WTC11 (cell line): ENCODE results near the gene NOC2L. TPM values are rescaled to one million over a fixed set of nuclear protein-coding genes. Genes with fewer than 3 reads are reported as not detected.
A peak's percentile ranks its signal among the peaks of the same experiment; 100 is the strongest.

Source experiments
- ATAC-seq: fragments of 200-7000 bp; cut with Tn5 transposase; 2 replicates; pipeline ENCODE4 v1.10.0; 2021; ENCODE audit warnings: mild to moderate bottlenecking, moderate library complexity
- CTCF ChIA-PET: fragments of 300-600 bp; sonication (Branson Sonifier 250); formaldehyde crosslinking; loops from one replicate; lab custom pipeline; 2021; ENCODE audit warnings: antibody characterized with exemption; lab: Charles Lee
- POLR2A ChIA-PET: fragments of 350-600 bp; sonication (Branson Sonifier 250); formaldehyde crosslinking; loops from one replicate; lab custom pipeline; 2021; ENCODE audit warnings: antibody characterized with exemption; lab: Charles Lee
- DNase-seq: peaks from one replicate; pipeline ENCODE4 v3.0.0; 2021; ENCODE audit warnings: low spot score
- H3K27ac Mint-ChIP-seq: 2 replicates; pipeline ENCODE4 v1.8.0; 2021; ENCODE audit warnings: mixed read lengths
- H3K27me3 Mint-ChIP-seq: 2 replicates; pipeline ENCODE4 v1.8.0; 2021; ENCODE audit warnings: low read depth, mild to moderate bottlenecking, moderate library complexity, mixed read lengths
- H3K36me3 Mint-ChIP-seq: 2 replicates; pipeline ENCODE4 v1.8.0; 2021; ENCODE audit warnings: mixed read lengths
- H3K4me1 Mint-ChIP-seq: 2 replicates; pipeline ENCODE4 v1.8.0; 2022; ENCODE audit warnings: mixed read lengths
- H3K4me3 Mint-ChIP-seq: 2 replicates; pipeline ENCODE4 v1.8.0; 2021; ENCODE audit warnings: mild to moderate bottlenecking, moderate library complexity, mixed read lengths
- H3K9me3 Mint-ChIP-seq: 2 replicates; pipeline ENCODE4 v1.8.0; 2021; ENCODE audit warnings: mixed read lengths
- ATF3 ChIP-seq: sonication (generic); formaldehyde crosslinking; conservative IDR thresholded peaks from 2 replicates; pipeline ENCODE4 v1.8.1; 2022; ENCODE audit warnings: mild to moderate bottlenecking, missing genetic modification reagents
- CBFB ChIP-seq: sonication (generic); formaldehyde crosslinking; IDR thresholded peaks from 2 replicates; pipeline ENCODE4 v1.8.1; 2022; ENCODE audit warnings: mild to moderate bottlenecking, low read depth, missing genetic modification reagents
- CREM ChIP-seq: sonication (generic); formaldehyde crosslinking; IDR thresholded peaks from 2 replicates; pipeline ENCODE4 v1.8.1; 2022; ENCODE audit warnings: mild to moderate bottlenecking, missing genetic modification reagents, moderate library complexity
- FOXP1 ChIP-seq: sonication (generic); formaldehyde crosslinking; IDR thresholded peaks from 2 replicates; pipeline ENCODE4 v1.8.0; 2022; ENCODE audit warnings: missing genetic modification reagents, mild to moderate bottlenecking, moderate library complexity, borderline replicate concordance
- GRHL2 ChIP-seq: fragments of 250-450 bp; sonication (Bioruptor Pico); IDR thresholded peaks from 2 replicates; pipeline ENCODE4 v1.8.0; 2022; ENCODE audit warnings: mild to moderate bottlenecking, moderate library complexity; ENCODE audit not compliant: insufficient replicate concordance, severe bottlenecking
- HMGXB4 ChIP-seq: sonication (generic); formaldehyde crosslinking; IDR thresholded peaks from 2 replicates; pipeline ENCODE4 v1.8.1; 2023; ENCODE audit warnings: mild to moderate bottlenecking, moderate library complexity, missing genetic modification reagents
- JUN ChIP-seq: sonication (generic); formaldehyde crosslinking; IDR thresholded peaks from 2 replicates; pipeline ENCODE4 v1.8.0; 2023; ENCODE audit warnings: mild to moderate bottlenecking, missing genetic modification reagents
- NFYB ChIP-seq: sonication (generic); formaldehyde crosslinking; conservative IDR thresholded peaks from 2 replicates; pipeline ENCODE4 v1.8.0; 2022; ENCODE audit warnings: low read depth, missing genetic modification reagents
- NR1H2 ChIP-seq: sonication (generic); formaldehyde crosslinking; IDR thresholded peaks from 2 replicates; pipeline ENCODE4 v1.9.0; 2021; ENCODE audit warnings: mild to moderate bottlenecking, moderate library complexity, missing genetic modification reagents
- PREB ChIP-seq: sonication (generic); formaldehyde crosslinking; IDR thresholded peaks from 2 replicates; pipeline ENCODE4 v1.8.1; 2022; ENCODE audit warnings: mild to moderate bottlenecking, missing genetic modification reagents, moderate library complexity, borderline replicate concordance
- PRRX2 ChIP-seq: fragments of 250-450 bp; sonication (Bioruptor Pico); IDR thresholded peaks from 2 replicates; pipeline ENCODE4 v1.8.0; 2021; ENCODE audit warnings: mild to moderate bottlenecking
- RELA ChIP-seq: sonication (generic); formaldehyde crosslinking; IDR thresholded peaks from 2 replicates; pipeline ENCODE4 v1.8.1; 2022; ENCODE audit warnings: missing genetic modification reagents, mild to moderate bottlenecking, borderline replicate concordance
- SMAD3 ChIP-seq: sonication (generic); formaldehyde crosslinking; IDR thresholded peaks from 2 replicates; pipeline ENCODE4 v1.8.0; 2022; ENCODE audit warnings: missing genetic modification reagents, mild to moderate bottlenecking, borderline replicate concordance
- TP53 ChIP-seq: sonication (generic); formaldehyde crosslinking; IDR thresholded peaks from 2 replicates; pipeline ENCODE4 v1.8.1; 2023; ENCODE audit warnings: mild to moderate bottlenecking, missing genetic modification reagents
- USF1 ChIP-seq: sonication (generic); formaldehyde crosslinking; IDR thresholded peaks from 2 replicates; pipeline ENCODE4 v1.8.0; 2022; ENCODE audit warnings: mild to moderate bottlenecking, missing genetic modification reagents
- ZNF396 ChIP-seq: fragments of 250-450 bp; sonication (Bioruptor Pico); IDR thresholded peaks from 2 replicates; pipeline ENCODE4 v1.8.0; 2021; ENCODE audit warnings: mild to moderate bottlenecking, moderate library complexity, borderline replicate concordance
- ZNF532 ChIP-seq: fragments of 250-450 bp; sonication (Bioruptor Pico); IDR thresholded peaks from 2 replicates; pipeline ENCODE4 v1.9.0; 2021; ENCODE audit warnings: mild to moderate bottlenecking, borderline replicate concordance
- ZSCAN18 ChIP-seq: fragments of 250-450 bp; sonication (Bioruptor Pico); IDR thresholded peaks from 2 replicates; pipeline ENCODE4 v2.1.2; 2022; ENCODE audit warnings: mild to moderate bottlenecking, moderate library complexity
- total RNA-seq: library from RNA; stranded (reverse); gene quantifications from 3 replicates; pipeline ENCODE4 v1.2.3, GENCODE V29; 2021

Gene NOC2L
- total RNA-seq, 1 experiment from 2014 or later, result 182 TPM

- ChIA-PET POLR2A (interaction anchor here (1.6 kb wide), 1 partner anchor 15 kb away, joined by 3 read pairs; no protein-coding TSS in a partner anchor), CTCF (interaction anchor here (0.6 to 1.6 kb wide), 5 partner anchors 11 to 252 kb away, joined by 3 to 7 read pairs (median 4); no protein-coding TSS in a partner anchor)
- no peaks in the 10 kb centered on the region for H3K36me3 Mint-ChIP-seq
- TF ChIP-seq ATF3 (CRISPR knock-in tag) (no peak), NFYB (no peak), HMGXB4 (CRISPR knock-in tag) (no peak), TP53 (CRISPR knock-in tag) (no peak), PRRX2 (no peak), PREB (no peak)
- peaks cover 11% of the 10 kb centered on the region for H3K4me1 Mint-ChIP-seq
- H3K9me3 Mint-ChIP-seq, result no peaks in the 10 kb centered on the region
- H3K4me3 Mint-ChIP-seq, result no peak overlapping the region
- H3K27ac Mint-ChIP-seq, result no peak overlapping the region
- no peak for DNase-seq
- H3K27me3 Mint-ChIP-seq, result peaks cover 90% of the 10 kb centered on the region
- ATAC-seq, result no peak
Measured at GRCh38 chr1:927234-927633, 31.8 kb downstream of the NOC2L start.

GRCh38 chr1:925561-926421, 33.3 kb downstream of the NOC2L start:
- Mint-ChIP-seq H3K27ac (no peak overlapping the region), H3K4me1 (peaks cover 14% of the 10 kb centered on the region), H3K9me3 (no peaks in the 10 kb centered on the region), H3K4me3 (peak overlapping the region; percentile 57), H3K36me3 (no peaks in the 10 kb centered on the region), H3K27me3 (peaks cover 91% of the 10 kb centered on the region)
- POLR2A ChIA-PET, result interaction anchor here (1.6 kb wide), 1 partner anchor 17 kb away, joined by 3 read pairs; no protein-coding TSS in a partner anchor
- DNase-seq (no peak), ATAC-seq (0 out of 2 replicates have a peak, but pooled peaks have one; percentile 2)
- CTCF ChIA-PET, result interaction anchor here (1.0 to 1.6 kb wide), 5 partner anchors 15 to 138 kb away, joined by 3 to 7 read pairs (median 4); no protein-coding TSS in a partner anchor
- 0 out of 2 replicates have a peak, but pooled peaks have one; percentile 21 for TF ChIP-seq USF1 (CRISPR knock-in tag)
- TF ChIP-seq CBFB (CRISPR knock-in tag), result no peak

- Mint-ChIP-seq H3K4me3 (peak overlapping the region; percentile 57), H3K4me1 (peaks cover 20% of the 10 kb centered on the region), H3K36me3 (no peaks in the 10 kb centered on the region), H3K27ac (no peak overlapping the region), H3K27me3 (peaks cover 91% of the 10 kb centered on the region), H3K9me3 (no peaks in the 10 kb centered on the region)
- ATAC-seq (peak; percentile 6), DNase-seq (peak; percentile 63)
- POLR2A ChIA-PET, result no interaction called here
- CTCF ChIA-PET, result interaction anchor here (1.6 to 2.5 kb wide), 2 partner anchors 13 to 16 kb away, joined by 4 to 6 read pairs; no protein-coding TSS in a partner anchor
- TF ChIP-seq SMAD3 (CRISPR knock-in tag), result no peak
- TF ChIP-seq NR1H2 (CRISPR knock-in tag), result no peak
- no peak for TF ChIP-seq ZNF532 (CRISPR knock-in tag)
- no peak for TF ChIP-seq ZSCAN18 (CRISPR knock-in tag)
- no peak for TF ChIP-seq RELA (CRISPR knock-in tag)
- TF ChIP-seq ZNF396 (CRISPR knock-in tag), result no peak
- no peak for TF ChIP-seq CREM (CRISPR knock-in tag)
- TF ChIP-seq JUN, result no peak
- no peak; the same call in 1 of the 2 replicates for TF ChIP-seq FOXP1 (CRISPR knock-in tag)
- TF ChIP-seq GRHL2 (CRISPR knock-in tag), result no peak
Measured at GRCh38 chr1:924656-925560, 34.1 kb downstream of the NOC2L start.
